ENCODE data around the gene IPO4.

- TF ChIP-seq BHLHE40 (IDR thresholded peaks at IDR 0.05; ENCODE audit: borderline replicate concordance in 1 of 2, low read depth in 2 of 2, low read length in 1 of 2): no peak
- no peak for TF ChIP-seq EZH2 (IDR thresholded peaks at IDR 0.05; ENCODE audit: borderline replicate concordance, control insufficient read depth, low read depth, low read length)
- TF ChIP-seq CTCF (IDR thresholded peaks at IDR 0.05 in 2 of 3, conservative IDR thresholded peaks at IDR 0.05 in 1 of 3; ENCODE audit: control insufficient read depth in 2 of 3, extremely low read depth in 1 of 3, insufficient read depth in 1 of 3, low read depth in 3 of 3, low read length in 3 of 3): no peak
- no peak for TF ChIP-seq SREBF2 (IDR thresholded peaks at IDR 0.05; ENCODE audit: low read length)
- TF ChIP-seq SIN3A (IDR thresholded peaks at IDR 0.05; ENCODE audit: low read depth, low read length): no peak
- TF ChIP-seq SUPT20H (IDR thresholded peaks at IDR 0.05; ENCODE audit: borderline replicate concordance, control insufficient read depth, low read depth, low read length): no peak
- no peak for TF ChIP-seq IRF3 (IDR thresholded peaks at IDR 0.05)
- TF ChIP-seq NFYA (IDR thresholded peaks at IDR 0.05; ENCODE audit: borderline replicate concordance, low read depth, low read length): no peak
- no peak for TF ChIP-seq FOS (IDR thresholded peaks at IDR 0.05; ENCODE audit: borderline replicate concordance, extremely low read depth, insufficient read length)
- TF ChIP-seq USF2 (IDR thresholded peaks at IDR 0.05; ENCODE audit: borderline replicate concordance, low read depth, low read length): no peak
- TF ChIP-seq SP1 (IDR thresholded peaks at IDR 0.05; ENCODE audit: low read depth, low read length): no peak
- no peak for TF ChIP-seq NR2C2 (IDR thresholded peaks at IDR 0.05; ENCODE audit: borderline replicate concordance, control insufficient read depth, insufficient read length, low read depth)
- TF ChIP-seq EP300 (IDR thresholded peaks at IDR 0.05; ENCODE audit: borderline replicate concordance in 1 of 2, control insufficient read depth in 1 of 2, low read depth in 2 of 2, low read length in 2 of 2): no peak
- no peak for TF ChIP-seq POLR2A (IDR thresholded peaks at IDR 0.05; ENCODE audit: low read depth, low read length)
Observed at GRCh38 chr14:24189460-24189859, 844 bp upstream of the IPO4 start.

Data from GM12878 (cell line).